HG03460 (cell line): Measurements from ENCODE around the gene UBE4B.
"Not testable (repeated sequence)": the region's sequence is repeated elsewhere in the genome, so short reads cannot be mapped to it uniquely, and the experiment has no call there.

Experiments used
- ATAC-seq: cut with Tn5 transposase; IDR thresholded peaks from one replicate; pipeline ENCODE4 v1.9.1; 2021; ENCODE audit not compliant: unreplicated experiment

The UBE4B gene

GRCh38 chr1:10170239-10170574, 137.4 kb downstream of the UBE4B start:
- ATAC-seq, result peak; percentile 70

- no peak for ATAC-seq
These were observed 138.5 kb downstream of the UBE4B start for GRCh38 chr1:10171105-10171767.

GRCh38 chr1:10171995-10172669, 139.4 kb downstream of the UBE4B start:
- no peak for ATAC-seq

- ATAC-seq, result no peak
These were observed 140.8 kb downstream of the UBE4B start for GRCh38 chr1:10173582-10173981.

GRCh38 chr1:10177876-10178275, 145.1 kb downstream of the UBE4B start:
- no peak for ATAC-seq

GRCh38 chr1:10178597-10179405, 146.0 kb downstream of the UBE4B start:
- ATAC-seq, result no peak

- no peak for ATAC-seq
These were observed 146.8 kb downstream of the UBE4B start for GRCh38 chr1:10179406-10180091.

GRCh38 chr1:10181154-10181553, 148.4 kb downstream of the UBE4B start:
- no peak for ATAC-seq

- no peak for ATAC-seq
These were observed 153.0 kb downstream of the UBE4B start for GRCh38 chr1:10185759-10186158.

GRCh38 chr1:10186331-10187025, 153.7 kb downstream of the UBE4B start:
- no peak for ATAC-seq

- no peak for ATAC-seq
These were observed 154.2 kb downstream of the UBE4B start for GRCh38 chr1:10187026-10187334.

- ATAC-seq, result no peak
These were observed 155.4 kb downstream of the UBE4B start for GRCh38 chr1:10188133-10188650.

GRCh38 chr1:10189659-10190058, 156.9 kb downstream of the UBE4B start:
- ATAC-seq, result no peak

- no peak for ATAC-seq
These were observed 159.5 kb downstream of the UBE4B start for GRCh38 chr1:10192263-10192662.

GRCh38 chr1:10193288-10193687, 160.5 kb downstream of the UBE4B start:
- ATAC-seq, result no peak

GRCh38 chr1:10195570-10195969, 162.8 kb downstream of the UBE4B start:
- ATAC-seq, result no peak

GRCh38 chr1:10196976-10197375, 164.2 kb downstream of the UBE4B start:
- ATAC-seq, result no peak

GRCh38 chr1:10200620-10201019, 167.9 kb downstream of the UBE4B start:
- no peak for ATAC-seq

GRCh38 chr1:10204003-10204642, 171.4 kb downstream of the UBE4B start:
- no peak for ATAC-seq

- not testable (repeated sequence) for ATAC-seq
These were observed 172.4 kb downstream of the UBE4B start for GRCh38 chr1:10205206-10205605.
